ENCODE data around the gene DDRGK1.
A peak's percentile ranks its signal among the peaks of the same experiment; 100 is the strongest.

The DDRGK1 gene

GRCh38 chr20:3162080-3162611 lies 42.3 kb downstream of the DDRGK1 start:
- ChIA-PET CTCF (no interaction called here), POLR2A (interaction anchor here (0.7 to 1.6 kb wide), 3 partner anchors 10 to 46 kb away, joined by 3 to 13 read pairs (median 4); partner anchors contain the start of gene LZTS3)
- TF ChIP-seq ELF4 (IDR thresholded peaks at IDR 0.05), result no peak
- no peak for TF ChIP-seq FOXA1 (IDR thresholded peaks at IDR 0.05)
- TF ChIP-seq NFRKB (IDR thresholded peaks at IDR 0.05), result no peak
- no peak for TF ChIP-seq ZNF384 (IDR thresholded peaks at IDR 0.05)
- no peak for TF ChIP-seq SUZ12 (IDR thresholded peaks at IDR 0.05)
- no peak for TF ChIP-seq BHLHE40 (IDR thresholded peaks at IDR 0.05; ENCODE audit: borderline replicate concordance)
- no peak for TF ChIP-seq FOXM1 (IDR thresholded peaks at IDR 0.05; ENCODE audit: borderline replicate concordance)
- TF ChIP-seq FOXK2 (IDR thresholded peaks at IDR 0.05), result no peak
- TF ChIP-seq TARDBP (IDR thresholded peaks at IDR 0.05), result no peak
- no peak for TF ChIP-seq ARNT (IDR thresholded peaks at IDR 0.05)
- no peak for TF ChIP-seq L3MBTL2 (conservative IDR thresholded peaks at IDR 0.05)
- TF ChIP-seq SP1 (IDR thresholded peaks at IDR 0.05), result no peak
- no peak for TF ChIP-seq CTBP1 (IDR thresholded peaks at IDR 0.05; ENCODE audit: borderline replicate concordance)
- TF ChIP-seq LEF1 (IDR thresholded peaks at IDR 0.05; ENCODE audit: borderline replicate concordance), result no peak
- no peak for TF ChIP-seq PKNOX1 (IDR thresholded peaks at IDR 0.05)
- TF ChIP-seq HDGF (IDR thresholded peaks at IDR 0.05; ENCODE audit: borderline replicate concordance), result no peak
- no peak for DNase-seq (ENCODE audit: extremely low spot score)

GRCh38 chr20:3161316-3162079 lies 43.0 kb downstream of the DDRGK1 start:
- ChIA-PET POLR2A (interaction anchor here (0.8 to 1.6 kb wide), 2 partner anchors 10 to 78 kb away, joined by 3 to 13 read pairs; partner anchors contain the start of gene SLC4A11), CTCF (no interaction called here)
- TF ChIP-seq SP1 (IDR thresholded peaks at IDR 0.05), result no peak
- no peak for DNase-seq (ENCODE audit: extremely low spot score)

GRCh38 chr20:3160418-3160817 lies 44.1 kb downstream of the DDRGK1 start:
- POLR2A ChIA-PET, result interaction anchor here (0.6 to 1.8 kb wide), 7 partner anchors 9 to 115 kb away, joined by 3 to 13 read pairs (median 5); partner anchors contain the start of genes LZTS3 and SLC4A11
- CTCF ChIA-PET, result interaction anchor here (0.5 to 0.6 kb wide), 2 partner anchors 12 to 154 kb away, joined by 3 to 5 read pairs; no protein-coding TSS in a partner anchor
- TF ChIP-seq ZNF384 (IDR thresholded peaks at IDR 0.05) (peak; percentile 66), CTBP1 (IDR thresholded peaks at IDR 0.05; ENCODE audit: borderline replicate concordance) (no peak)

GRCh38 chr20:3158968-3159431 lies 45.5 kb downstream of the DDRGK1 start:
- DNase-seq (ENCODE audit: extremely low spot score), result no peak
- CTCF ChIA-PET, result no interaction called here
- no peak for TF ChIP-seq BHLHE40 (IDR thresholded peaks at IDR 0.05; ENCODE audit: borderline replicate concordance)
- TF ChIP-seq HDGF (IDR thresholded peaks at IDR 0.05; ENCODE audit: borderline replicate concordance), result no peak
- TF ChIP-seq NFRKB (IDR thresholded peaks at IDR 0.05), result no peak
- no peak for TF ChIP-seq SUZ12 (IDR thresholded peaks at IDR 0.05)
- no peak for TF ChIP-seq PKNOX1 (IDR thresholded peaks at IDR 0.05)
- no peak for TF ChIP-seq SP1 (IDR thresholded peaks at IDR 0.05)
- TF ChIP-seq CTBP1 (IDR thresholded peaks at IDR 0.05; ENCODE audit: borderline replicate concordance), result no peak
- POLR2A ChIA-PET, result interaction anchor here (1.1 to 1.8 kb wide), 6 partner anchors 8 to 59 kb away, joined by 3 to 13 read pairs (median 4); partner anchors contain the start of gene LZTS3

More at GRCh38 chr20:3160418-3160817, 44.1 kb downstream of the DDRGK1 start:
- no peak for DNase-seq (ENCODE audit: extremely low spot score)

- CTCF ChIA-PET, result no interaction called here
- POLR2A ChIA-PET, result no interaction called here
- TF ChIP-seq NFRKB (IDR thresholded peaks at IDR 0.05), result no peak
- TF ChIP-seq FOXM1 (IDR thresholded peaks at IDR 0.05; ENCODE audit: borderline replicate concordance), result no peak
- TF ChIP-seq LEF1 (IDR thresholded peaks at IDR 0.05; ENCODE audit: borderline replicate concordance), result no peak
- TF ChIP-seq L3MBTL2 (conservative IDR thresholded peaks at IDR 0.05), result no peak
- no peak for TF ChIP-seq FOXK2 (IDR thresholded peaks at IDR 0.05)
- TF ChIP-seq CTBP1 (IDR thresholded peaks at IDR 0.05; ENCODE audit: borderline replicate concordance), result no peak
- TF ChIP-seq ZNF384 (IDR thresholded peaks at IDR 0.05), result no peak
- TF ChIP-seq PKNOX1 (IDR thresholded peaks at IDR 0.05), result no peak
- no peak for TF ChIP-seq SP1 (IDR thresholded peaks at IDR 0.05)
- TF ChIP-seq BHLHE40 (IDR thresholded peaks at IDR 0.05; ENCODE audit: borderline replicate concordance), result no peak
- no peak for TF ChIP-seq TARDBP (IDR thresholded peaks at IDR 0.05)
- TF ChIP-seq ELF4 (IDR thresholded peaks at IDR 0.05), result no peak
- TF ChIP-seq FOXA1 (IDR thresholded peaks at IDR 0.05), result no peak
- no peak for TF ChIP-seq SUZ12 (IDR thresholded peaks at IDR 0.05)
- no peak for TF ChIP-seq ARNT (IDR thresholded peaks at IDR 0.05)
- no peak for TF ChIP-seq HDGF (IDR thresholded peaks at IDR 0.05; ENCODE audit: borderline replicate concordance)
These were observed 46.7 kb downstream of the DDRGK1 start for GRCh38 chr20:3157817-3158216.

More at GRCh38 chr20:3157817-3158216, 46.7 kb downstream of the DDRGK1 start:
- no peak for DNase-seq (ENCODE audit: extremely low spot score)
